Cortex of kidney (tissue), 1 donor: ENCODE results near the gene SFTPA1.
"Not testable (repeated sequence)": the region's sequence is repeated elsewhere in the genome, so short reads cannot be mapped to it uniquely, and the experiment has no call there.

Experiments used
- DNase-seq: peaks from one replicate; lab custom pipeline; 2025; lab: John Stamatoyannopoulos, UW

Gene SFTPA1

DNA sequence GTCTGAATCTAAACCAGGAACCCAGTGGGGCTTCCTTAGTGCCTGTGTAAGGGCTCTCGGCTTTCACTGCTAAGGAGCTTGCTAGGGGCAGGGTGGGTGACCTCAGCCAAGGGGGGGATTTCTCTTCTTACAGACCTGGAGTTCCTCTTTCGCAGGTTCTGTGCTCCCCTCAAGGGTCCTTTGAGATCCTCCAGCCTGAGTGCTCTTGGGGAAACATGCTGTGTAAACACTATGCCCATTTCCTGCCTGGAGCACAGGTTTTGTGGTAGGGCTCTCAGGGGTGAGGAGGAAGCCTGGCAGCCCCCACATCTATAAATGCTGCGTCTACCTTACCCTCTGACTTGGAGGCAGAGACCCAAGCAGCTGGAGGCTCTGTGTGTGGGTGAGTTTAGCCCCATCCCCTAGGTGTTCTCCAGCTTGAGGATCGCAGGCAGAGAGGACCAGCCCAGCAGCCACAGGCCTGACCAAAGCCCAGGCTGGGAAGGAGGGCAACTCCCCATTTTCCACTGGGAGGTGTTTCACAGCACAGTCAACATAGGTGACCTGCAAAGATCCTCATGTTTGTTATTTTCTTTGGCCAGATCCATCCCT lies at the start of gene SFTPA1:
TSS of gene SFTPA1 (plus strand) at position 339 of the 591 bp plus-strand sequence. CDS start 887 bp downstream, outside the sequence.
- DNase-seq: no peak

DNA sequence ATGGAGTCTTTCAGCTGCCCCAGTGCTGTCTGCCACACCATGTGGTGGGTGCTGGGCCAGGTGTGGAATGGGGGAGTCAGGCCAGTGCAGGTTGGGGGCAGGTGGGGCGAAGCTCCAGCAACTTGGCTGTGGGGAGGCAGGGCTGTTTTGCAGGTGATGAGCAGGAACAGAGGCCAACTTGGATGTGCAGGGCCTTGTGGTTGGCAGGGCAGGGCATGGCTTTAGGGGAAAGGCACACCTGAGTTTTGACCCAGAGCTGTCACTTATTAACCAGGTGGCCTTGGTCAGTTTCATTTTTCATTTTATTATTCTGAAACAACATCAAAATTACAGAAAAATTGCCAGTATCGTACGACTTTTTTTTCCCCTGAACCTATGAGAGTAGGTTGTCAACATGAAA lies 49.5 kb upstream of the SFTPA1 start:
- DNase-seq: no peak

DNA sequence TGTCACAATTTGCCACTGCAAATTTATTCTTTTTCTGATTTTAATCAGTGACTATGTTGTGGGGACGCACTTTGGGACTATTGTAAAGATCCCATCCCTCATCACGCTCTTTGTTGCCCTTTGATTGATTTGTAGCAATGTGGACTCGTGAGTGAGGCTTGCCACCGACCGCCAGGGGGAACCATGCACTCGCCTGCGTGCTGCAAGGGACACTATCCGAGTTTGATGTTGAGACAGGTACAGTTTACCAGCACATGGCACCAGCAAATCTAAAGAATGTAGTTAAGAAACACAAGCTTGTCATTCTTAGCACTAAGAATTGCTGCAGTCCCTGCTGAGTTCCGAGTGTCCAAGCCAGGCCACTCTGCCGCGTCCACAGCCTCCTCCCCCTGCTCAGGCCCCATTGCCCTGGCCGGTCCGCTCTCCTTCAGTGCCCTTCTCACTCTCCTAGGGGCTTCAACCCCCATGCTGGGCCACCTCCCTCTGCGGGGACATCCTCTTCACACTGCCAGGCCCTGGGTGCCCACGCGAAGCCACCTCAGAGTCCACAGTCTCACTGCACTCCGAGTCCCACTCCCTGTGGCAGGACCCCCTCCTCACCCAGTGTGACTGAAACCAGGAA lies 48.5 kb upstream of the SFTPA1 start:
- DNase-seq: no peak

DNA sequence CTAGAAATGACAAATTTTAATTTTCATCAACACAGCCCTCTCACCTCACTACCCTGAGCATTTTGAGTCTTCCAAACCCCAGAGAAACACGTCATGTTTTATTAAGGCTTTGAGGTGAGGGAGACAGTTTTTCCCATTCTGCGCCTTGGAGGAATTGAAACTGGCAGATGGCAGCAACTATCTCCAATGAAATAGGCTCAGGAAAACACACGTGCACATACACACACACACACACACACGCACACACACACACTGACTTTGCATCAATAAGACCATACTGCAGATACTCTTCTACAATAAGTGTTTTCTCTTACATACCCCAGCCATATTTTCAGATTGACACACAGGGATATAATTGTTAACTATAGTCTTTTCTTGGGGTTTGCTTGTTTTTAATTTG lies 47.3 kb upstream of the SFTPA1 start:
- no peak for DNase-seq

DNA sequence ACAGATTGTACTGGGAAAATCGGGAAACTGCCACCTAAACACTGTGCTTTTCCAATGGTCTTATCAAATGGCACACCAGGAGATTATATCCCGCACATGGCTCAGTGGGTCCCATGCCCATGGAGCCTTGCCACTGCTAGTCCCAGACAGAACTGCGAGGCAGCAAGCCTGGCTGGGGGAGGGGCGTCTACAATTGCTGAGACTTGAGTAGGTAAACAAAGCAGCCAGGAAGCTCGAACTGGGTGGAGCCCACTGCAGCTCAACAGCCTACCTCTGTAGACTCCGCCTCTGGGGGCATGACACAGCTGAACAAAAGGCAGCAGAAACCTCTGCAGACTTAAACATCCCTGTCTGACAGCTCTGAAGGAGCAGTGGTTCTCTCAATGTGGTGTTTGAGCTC lies 40.1 kb upstream of the SFTPA1 start:
- DNase-seq: not testable (repeated sequence)

DNA sequence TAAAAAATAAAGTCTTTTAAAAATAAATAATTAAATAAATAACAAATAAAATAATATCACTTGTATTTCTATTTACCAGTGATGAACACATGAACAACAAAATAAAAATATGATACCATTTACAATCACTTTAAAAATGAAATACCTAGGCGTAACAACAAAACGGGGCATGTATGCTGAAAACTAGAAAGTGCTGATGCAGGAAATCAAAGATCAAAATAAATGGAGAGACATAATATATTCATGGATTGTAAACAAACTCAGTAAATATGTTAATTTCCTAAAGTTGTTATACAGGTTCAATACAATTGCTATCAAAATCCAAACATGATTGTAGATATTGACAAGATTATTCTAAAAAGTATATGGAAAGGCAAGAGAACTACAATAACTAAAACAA lies 31.4 kb upstream of the SFTPA1 start:
- no peak for DNase-seq

DNA sequence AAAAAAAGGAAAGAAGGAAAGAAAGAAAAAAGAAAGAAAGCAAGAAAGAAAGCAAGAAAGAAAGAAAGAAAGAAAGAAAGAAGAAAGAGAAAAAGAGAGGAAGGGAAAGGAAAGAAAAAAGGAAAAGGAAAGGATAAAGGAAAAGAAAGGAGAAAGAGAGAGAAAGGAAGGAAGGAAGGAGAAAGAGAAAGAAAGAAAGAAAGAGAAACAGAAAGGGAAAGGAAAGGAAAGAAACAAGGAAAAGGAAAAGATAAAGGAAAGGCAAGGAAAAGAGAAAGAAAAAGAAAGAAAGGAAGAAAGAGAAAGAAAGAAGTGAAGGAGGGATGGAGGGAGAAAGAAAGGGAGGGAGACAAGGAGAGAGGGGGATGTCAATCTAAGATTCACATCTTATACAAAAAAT lies 29.7 kb upstream of the SFTPA1 start:
- DNase-seq: no peak

DNA sequence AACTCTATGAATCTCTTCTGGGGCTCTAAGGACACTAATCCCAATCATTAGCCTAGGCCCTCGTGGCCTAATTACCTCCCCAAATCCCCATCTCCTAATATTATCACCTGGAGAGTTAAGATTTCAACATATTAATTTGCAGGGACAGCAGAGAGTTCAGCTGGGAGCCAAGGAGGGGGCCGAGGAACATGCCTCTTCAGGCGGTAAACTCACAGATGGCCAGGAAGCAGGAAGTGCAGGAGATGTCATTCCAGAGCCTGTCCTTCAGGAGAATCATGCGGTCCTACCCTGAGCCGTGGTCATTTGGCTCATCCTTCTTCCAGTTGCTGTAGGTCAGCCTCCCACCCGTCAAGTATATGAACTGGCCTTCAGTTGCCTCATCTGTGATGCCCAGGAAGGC lies 28.6 kb upstream of the SFTPA1 start:
- no peak for DNase-seq

DNA sequence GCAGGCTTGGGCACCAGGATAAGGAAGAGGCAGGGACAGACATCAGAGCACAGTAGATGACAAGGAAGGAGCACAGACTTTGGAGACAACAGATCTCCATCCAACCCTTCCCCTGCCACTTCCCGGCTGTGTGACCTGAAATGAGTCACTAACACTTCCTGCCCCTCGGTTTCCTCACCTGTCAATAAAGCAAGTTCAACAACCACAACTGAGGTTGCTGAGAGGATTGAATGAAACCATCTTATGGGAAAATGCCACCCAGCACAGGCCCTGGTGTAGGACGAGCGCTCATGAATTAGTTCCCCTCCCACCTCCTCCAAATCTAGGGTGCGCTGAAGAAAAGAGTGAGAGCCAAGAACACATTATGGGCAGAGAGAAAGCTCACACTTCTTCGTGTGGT lies 27.8 kb upstream of the SFTPA1 start:
- not testable (repeated sequence) for DNase-seq

DNA sequence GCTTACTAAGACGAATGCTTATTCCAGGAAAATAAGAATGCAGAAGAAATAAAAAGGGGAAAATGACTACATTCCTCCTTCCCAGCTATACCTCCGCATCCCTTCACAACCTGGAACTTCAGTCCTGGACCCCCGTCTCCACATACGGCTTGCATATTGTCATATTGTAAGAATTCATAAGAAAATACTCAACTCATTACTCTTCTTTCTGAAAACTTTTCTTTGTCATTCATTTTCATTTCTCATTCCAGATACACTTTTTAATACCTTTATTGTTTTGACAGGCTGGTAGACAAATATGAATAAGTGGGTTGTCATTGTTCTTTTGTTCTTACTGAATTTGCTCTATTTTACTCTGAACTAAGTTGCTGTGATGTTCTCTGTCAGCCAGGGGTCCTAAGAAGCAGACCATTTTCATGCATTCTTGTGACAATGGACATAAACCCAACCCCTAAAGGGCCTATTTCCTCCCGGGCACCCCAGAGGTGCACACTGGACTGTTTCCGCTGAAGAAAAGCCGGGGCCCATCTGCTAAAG lies 27.2 kb upstream of the SFTPA1 start:
- no peak for DNase-seq

DNA sequence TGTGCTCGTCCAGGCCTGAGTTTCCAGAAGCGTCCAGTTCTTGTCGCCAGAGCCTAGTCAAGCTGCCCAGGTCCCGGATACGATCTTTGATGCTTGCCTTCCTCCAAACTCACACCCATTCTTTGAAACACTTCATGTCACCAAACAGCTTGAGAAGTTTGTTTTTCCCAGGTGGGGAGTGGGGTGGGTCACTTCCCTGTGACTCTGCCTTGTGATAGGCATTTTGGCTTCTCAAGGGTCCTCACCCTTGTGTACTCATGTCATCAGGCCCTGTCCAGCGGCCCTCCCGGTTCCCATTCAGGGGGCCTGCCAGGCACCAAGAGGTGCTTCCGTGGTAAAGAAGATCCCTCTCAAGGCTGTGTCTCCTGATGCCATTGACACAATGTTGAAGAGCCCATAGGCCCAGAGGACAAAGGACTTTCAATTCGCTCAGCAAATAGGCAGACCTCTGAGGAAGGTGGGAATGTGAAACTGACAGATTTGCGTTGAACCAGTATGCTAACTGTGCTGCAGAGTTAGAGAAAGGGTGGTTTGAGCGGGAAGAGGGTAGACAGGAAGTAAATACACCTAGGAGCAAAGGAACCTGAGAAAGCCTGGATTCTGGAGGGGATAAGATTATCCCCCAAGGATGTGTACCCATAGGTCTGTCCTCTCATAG lies 24.7 kb upstream of the SFTPA1 start:
- DNase-seq: no peak

DNA sequence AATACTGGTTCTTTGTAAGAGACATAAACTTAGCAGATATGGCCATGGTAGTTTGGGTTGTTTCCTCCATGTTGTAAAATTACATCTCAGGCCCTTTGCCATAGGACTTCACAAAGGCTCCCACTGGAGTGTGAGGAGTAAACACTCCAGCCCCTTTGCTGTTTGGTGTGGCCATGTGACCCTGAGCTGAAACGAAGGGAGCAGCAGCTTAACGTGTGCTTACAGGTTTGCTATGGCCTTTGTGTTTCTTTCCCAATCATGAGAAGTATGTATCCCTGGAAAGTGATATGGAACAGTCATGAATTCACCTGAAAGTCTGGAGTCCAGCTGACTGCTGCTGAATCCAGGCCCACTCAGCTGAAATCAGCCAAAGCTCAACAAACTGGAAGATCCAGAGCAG lies 23.8 kb upstream of the SFTPA1 start:
- no peak for DNase-seq

DNA sequence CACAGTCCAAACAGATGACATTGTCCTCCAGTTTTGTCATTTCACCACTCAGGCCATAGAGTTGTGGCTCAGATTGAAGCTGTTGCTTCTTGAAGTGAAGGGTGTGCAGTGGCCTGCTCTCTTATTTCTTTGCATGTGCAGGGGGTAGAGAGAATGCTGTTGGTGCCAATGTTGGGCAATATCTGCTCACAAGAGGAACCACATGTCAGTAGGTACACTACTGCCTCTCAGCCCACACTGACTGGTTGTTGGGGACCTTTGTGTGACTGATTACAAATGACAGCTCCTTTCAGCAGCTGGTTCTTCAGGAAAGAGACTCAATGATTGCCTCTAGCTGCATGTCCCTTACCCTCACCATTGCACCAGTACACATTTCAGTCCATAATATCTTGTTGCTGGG lies 21.9 kb upstream of the SFTPA1 start:
- no peak for DNase-seq

DNA sequence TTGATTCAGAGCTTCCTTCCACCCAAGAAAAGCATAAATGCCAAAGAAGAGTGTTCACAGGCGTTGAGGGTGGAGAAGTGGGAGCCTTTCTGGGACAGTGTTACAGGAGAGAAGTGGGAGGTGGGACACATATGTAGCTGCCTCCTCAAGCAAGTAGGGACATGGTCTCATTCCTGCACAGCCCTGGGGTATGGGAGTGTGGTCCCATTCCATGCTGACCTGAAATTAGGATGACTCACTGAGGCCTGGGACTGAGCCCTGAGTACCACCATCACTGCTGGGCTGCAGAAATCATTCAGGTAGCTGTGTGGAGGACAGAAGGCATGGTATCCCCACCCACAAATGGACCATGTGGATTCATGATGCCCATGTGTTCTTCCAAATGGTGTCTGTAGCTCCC lies 17.4 kb upstream of the SFTPA1 start:
- DNase-seq: no peak

DNA sequence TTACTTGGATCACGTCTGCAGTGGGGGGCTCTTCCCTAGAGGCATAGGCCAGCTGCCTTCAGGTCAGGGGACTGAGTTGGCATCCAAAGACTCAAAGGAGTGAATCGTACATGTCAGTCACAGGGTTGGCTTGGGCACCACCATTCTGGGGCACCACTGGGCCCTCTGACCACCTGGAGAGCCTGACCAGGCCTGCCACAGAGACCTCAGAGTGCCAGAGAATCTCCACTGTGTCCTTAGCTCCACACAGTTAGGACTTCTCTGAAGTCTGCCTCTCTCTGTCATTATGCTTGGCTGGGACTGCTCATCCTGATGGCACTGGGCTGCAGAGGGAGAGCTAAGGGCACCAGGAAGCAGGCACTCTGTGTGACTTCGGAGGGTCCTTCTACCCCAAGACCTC lies 16.2 kb upstream of the SFTPA1 start:
- DNase-seq: not testable (repeated sequence)

DNA sequence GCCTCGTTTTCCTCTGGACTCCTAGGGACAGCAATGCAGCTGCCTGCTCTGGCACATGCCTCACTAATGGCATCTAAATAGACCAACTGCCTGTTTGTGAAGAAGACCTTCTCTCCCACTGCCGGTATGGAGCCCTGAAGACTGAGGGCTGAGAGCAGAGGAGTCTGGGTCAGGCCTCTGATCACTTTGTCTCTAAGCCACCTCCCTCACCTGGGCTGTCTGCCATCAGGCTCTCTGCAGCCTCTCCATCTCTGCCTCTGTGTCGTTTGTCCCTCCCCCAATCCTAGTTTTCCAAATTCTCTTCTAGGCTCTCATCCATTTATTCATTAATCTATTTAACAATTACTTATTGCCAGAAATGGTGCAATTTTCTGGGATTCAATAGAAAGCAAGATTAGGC lies 15.2 kb upstream of the SFTPA1 start:
- DNase-seq: no peak

DNA sequence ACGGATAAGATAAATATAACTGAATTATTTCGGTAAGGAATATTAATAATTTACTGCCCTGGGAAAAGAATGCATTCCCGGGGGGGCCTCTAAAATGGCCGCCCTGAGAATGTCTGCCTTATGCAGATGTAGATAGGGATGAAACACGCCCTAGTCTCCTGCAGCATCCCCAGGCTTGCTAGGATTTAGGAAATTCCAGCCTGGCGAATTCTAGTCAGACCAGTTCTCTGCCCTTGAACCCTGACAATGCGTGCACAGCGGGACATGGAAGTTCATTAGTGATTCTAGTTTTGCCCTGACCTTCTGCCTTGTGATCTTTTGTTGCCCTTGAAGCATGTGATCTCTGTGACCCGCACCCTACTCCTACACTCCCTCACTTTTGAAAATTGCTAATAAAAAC lies 11.1 kb upstream of the SFTPA1 start:
- DNase-seq: not testable (repeated sequence)

DNA sequence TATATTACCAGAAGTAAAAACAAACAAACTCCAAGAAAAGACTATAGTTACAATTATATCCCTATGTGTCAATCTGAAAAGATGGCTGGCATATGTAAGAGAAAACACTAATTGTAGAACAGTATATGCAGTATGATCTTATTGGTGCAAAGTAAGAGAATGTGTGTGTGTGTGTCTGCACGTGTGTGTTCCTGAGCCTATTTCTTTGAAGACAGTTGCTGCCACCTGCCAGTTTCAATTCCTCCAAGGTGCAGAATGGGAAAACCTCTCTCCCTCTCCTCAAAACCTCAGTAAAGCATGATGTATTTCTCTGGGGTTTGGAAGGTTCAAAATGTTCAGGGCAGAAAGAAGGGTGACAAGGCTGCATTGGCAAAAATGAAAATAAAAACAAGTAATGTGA lies 8.8 kb upstream of the SFTPA1 start:
- DNase-seq: no peak

DNA sequence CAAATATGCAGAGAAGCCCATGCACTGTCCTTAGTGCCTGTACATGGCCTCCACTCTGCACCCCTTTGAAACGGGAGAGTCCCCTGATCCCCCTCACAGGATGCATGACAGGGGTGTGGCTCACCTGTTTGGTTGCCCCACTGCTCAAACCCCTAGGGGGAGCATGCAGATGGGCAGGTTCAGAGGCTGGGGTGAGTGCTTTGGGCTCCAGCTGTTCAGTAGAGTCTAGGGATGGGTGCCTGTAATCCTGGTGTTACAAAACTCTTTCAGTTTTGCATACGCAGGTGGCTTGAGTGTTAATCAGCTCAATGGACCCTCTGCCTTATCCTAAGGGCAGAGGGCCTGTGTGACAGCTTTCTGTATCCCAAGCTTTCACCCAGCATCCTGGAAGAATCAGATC lies 7.8 kb upstream of the SFTPA1 start:
- no peak for DNase-seq

DNA sequence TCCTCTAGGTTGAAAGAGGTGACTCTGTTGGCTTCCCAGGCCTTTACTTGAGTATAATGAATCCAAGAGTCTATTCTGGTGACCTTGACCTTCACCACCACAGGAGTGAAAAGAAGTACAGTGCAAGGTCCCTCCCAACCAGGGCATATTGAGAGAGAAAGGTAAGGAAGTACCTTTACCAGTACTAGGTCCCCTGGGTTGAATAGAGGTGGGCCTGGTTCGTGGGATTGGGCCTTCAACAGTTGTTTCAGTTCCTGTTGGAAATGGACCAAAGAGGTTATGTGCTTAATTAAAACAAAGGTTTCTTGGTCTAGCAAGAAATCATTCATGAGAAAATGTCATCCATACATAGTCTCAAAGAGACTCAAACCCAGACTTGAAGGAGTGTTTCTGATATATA lies 6.4 kb upstream of the SFTPA1 start:
- no peak for DNase-seq

DNA sequence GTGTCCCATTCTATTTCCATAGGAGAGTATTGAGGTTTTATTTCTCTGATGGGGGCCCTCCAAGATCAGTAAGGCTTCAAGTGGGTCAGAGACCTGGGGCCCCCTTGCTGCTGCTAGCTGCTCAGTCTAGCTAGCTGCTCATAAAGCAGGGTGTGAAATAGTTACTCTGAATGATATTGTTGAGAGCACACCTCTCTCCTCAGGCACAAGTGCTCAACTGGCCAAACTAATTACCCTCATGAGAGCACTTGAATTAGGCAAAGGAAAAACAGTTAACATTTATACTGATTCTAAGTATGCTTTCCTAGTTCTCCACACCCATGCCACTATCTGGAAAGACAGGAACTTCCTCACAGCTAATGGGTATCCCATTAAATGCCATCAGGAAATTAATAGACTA lies 5.4 kb upstream of the SFTPA1 start:
- no peak for DNase-seq

DNA sequence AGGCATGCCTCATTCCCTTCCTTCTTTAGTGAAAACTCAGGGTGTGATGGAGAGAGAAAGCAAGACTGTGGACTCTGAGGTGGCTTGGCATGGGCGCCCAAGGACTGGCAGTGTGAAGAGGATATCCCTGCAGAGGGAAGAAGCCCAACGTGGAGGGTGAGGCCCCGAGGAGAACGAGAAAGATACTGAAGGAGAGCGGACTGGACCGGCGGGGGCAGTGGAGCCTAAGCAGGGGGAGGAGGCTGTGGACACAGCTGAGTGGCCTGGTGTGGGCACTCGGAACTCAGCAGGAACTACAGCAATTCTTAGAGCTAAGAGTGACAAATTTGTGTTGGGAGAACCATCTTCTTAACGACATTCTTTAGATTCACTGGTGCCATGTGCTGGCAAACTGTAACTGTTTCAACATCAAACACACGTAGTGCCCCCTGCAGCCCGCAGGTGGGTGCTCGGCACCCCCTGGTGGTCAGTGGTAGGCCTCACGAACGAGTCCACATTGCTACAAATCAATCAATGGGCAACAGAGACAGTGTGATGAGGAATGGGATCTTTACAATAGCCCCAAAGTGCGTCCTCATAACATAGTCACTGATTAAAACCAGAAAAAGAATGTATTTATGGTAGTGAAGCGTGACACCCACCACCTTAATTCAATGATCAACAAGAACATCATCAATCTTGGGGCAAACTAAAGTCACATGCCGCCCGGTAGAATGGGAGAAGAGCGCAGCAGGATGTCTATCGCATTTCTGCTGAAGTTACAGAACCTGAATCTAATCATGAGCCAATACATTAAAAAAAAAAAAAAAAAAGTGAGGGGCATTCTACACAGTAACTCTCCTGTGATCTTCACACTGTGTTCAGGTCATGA lies 2.0 kb upstream of the SFTPA1 start:
- DNase-seq: no peak
